PFSK-1 (cell line): ENCODE data around the gene GPR137B.

ENCODE experiments used
- FOXP2 ChIP-seq: optimal IDR thresholded peaks from 2 replicates; pipeline ENCODE3; 2011; ENCODE audit warnings: borderline replicate concordance, control low read depth, inconsistent platforms; ENCODE audit not compliant: insufficient read depth; ENCODE audit errors: extremely low read length, extremely low read depth
- POLR2AphosphoS5 ChIP-seq: IDR thresholded peaks from 2 replicates; pipeline ENCODE4 v1.6.1; 2012; ENCODE audit warnings: low read depth, mild to moderate bottlenecking, control low read depth, low read length, moderate library complexity
- REST ChIP-seq, 2 experiments: IDR thresholded peaks; 2 replicates each; pipeline versions ENCODE4 v1.6.1 to v1.8.0; 2011 to 2012; ENCODE audit warnings: low read depth in 2 of 2, low read length in 2 of 2, control low read depth in 1 of 2, inconsistent platforms in 1 of 2, mild to moderate bottlenecking in 1 of 2, moderate library complexity in 1 of 2; ENCODE audit not compliant: insufficient read depth in 1 of 2
- SIN3A ChIP-seq: IDR thresholded peaks from 2 replicates; pipeline ENCODE4 v1.6.1; 2012; ENCODE audit warnings: mild to moderate bottlenecking, low read length, moderate library complexity, borderline replicate concordance; ENCODE audit not compliant: insufficient read depth
- TAF1 ChIP-seq: IDR thresholded peaks from 2 replicates; pipeline ENCODE4 v1.6.1; 2012; ENCODE audit warnings: low read length, control low read depth, borderline replicate concordance; ENCODE audit not compliant: insufficient read depth

The GPR137B gene

DNA sequence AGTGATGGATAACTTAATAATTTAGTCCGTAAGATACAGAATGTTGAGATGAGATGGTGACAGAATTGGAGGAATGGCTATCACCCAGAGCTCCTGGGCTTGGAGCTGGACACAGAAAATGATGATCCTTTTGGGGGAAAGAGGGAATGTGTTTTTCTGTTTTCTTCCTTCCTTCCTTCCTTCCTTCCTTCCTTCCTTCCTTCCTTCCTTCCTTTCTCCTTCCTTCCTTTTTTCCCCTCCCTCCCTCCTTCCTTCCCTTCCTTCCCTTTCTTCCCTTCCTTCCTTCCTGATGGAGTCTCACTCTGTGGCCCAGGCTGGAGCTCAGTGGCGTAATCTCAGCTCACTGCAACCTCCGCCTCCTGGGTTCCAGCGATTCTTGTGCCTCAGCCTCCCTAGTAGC is 2.8 kb upstream of the GPR137B start:
- TF ChIP-seq POLR2AphosphoS5 (no peak), SIN3A (no peak), REST (IDR thresholded peaks at IDR 0.05; ENCODE audit: insufficient read depth in 1 of 2, low read depth in 2 of 2, low read length in 2 of 2) (no peak), FOXP2 (no peak), TAF1 (no peak)

DNA sequence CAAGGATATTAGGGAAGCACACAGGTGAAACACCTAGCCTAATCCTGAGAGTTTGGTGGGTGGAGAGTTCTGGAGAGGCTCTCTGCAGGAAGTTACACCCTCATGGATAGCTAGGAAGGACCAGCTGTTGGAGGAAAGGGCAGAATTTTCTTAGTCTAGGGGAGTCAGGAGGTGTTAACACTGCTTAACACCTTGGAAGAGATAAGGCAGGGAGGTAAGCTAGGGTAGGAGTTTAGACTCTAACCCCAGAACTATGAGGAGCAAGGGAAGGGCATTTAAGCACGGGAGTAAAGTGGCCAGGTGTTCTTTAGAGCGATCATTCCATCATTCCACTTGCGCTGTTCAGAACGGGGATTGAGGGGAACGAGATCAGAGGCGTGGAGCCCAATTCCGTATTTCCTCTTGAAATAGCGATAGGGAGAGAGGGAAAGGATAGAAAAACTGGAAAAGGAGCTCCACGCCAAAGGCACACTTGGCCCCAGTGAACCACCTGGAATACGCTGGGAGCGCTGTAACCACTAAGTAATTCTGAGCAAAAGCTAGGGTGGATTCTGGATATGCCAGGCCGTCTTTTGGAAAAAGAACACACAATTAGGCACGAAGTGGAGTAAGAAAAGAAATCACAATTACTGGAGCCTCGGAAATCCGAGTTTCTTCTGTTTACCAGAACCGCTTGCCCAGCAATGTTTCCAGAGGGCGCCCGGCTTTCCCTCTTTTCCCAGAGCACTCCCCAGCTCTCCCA is 1.5 kb upstream of the GPR137B start:
- TF ChIP-seq SIN3A = no peak
- TF ChIP-seq REST (IDR thresholded peaks at IDR 0.05; ENCODE audit: insufficient read depth in 1 of 2, low read depth in 2 of 2, low read length in 2 of 2) = no peak
- TF ChIP-seq FOXP2 = no peak
- TF ChIP-seq POLR2AphosphoS5 = no peak

- TF ChIP-seq POLR2AphosphoS5 (no peak), SIN3A (no peak), REST (IDR thresholded peaks at IDR 0.05; ENCODE audit: insufficient read depth in 1 of 2, low read depth in 2 of 2, low read length in 2 of 2) (no peak), TAF1 (no peak), FOXP2 (no peak)
Observed at GRCh38 chr1:236141447-236142252, 689 bp upstream of the GPR137B start.

- TF ChIP-seq POLR2AphosphoS5 (no peak), FOXP2 (no peak)
Observed at GRCh38 chr1:236143104-236143948, 987 bp downstream of the GPR137B start.

GRCh38 chr1:236144033-236144432 is 1.7 kb downstream of the GPR137B start:
- no peak for TF ChIP-seq SIN3A
- no peak for TF ChIP-seq TAF1
- TF ChIP-seq REST (IDR thresholded peaks at IDR 0.05; ENCODE audit: insufficient read depth in 1 of 2, low read depth in 2 of 2, low read length in 2 of 2) = no peak
- no peak for TF ChIP-seq POLR2AphosphoS5
- no peak for TF ChIP-seq FOXP2
